HuH-7.5 (cell line): ENCODE data around the gene FOXD1.
A peak's percentile ranks its signal among the peaks of the same experiment; 100 is the strongest.
"Not testable (repeated sequence)": the region's sequence is repeated elsewhere in the genome, so short reads cannot be mapped to it uniquely, and the experiment has no call there.

Experiments used
- DNase-seq: peaks from one replicate; pipeline ENCODE4 v3.0.0; 2011; ENCODE audit warnings: low spot score

FOXD1 gene

DNA sequence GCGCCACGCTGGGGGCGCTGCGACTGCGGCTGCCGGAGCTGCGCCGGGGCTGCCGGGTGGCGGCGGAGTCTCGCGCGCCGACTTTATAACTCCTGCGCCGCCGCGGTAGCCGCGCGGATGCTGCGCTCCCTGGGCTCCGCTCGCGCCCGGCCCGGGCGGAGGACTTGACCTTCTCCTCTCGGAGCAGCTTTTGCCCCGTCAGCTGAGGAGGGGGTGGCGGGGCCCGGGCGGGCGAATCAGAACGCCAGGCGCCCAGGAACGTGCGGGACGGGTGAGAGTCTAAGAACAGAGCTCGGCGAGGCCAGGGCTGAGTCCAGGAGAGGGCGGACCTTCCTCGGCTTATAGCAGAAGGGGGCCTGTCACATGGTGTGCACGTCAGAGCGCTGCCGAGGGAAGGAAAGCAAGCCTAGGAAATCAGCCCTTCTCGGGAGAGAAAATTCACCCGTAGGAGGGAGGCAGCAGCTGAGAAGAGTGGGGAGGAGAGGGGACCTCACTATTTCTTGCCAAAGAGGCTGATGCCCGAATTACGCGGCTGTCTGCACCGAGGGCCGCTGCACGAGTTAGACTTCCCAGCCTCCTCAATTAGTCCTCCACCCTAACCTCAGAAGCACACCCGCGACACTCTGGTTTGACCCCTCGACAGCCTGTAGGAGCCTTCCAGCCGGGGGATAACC is at the start of gene FOXD1:
TSS of gene FOXD1 (minus strand) at position 315 of the 674 bp plus-strand sequence. CDS start 415 bp downstream, outside the sequence.
- DNase-seq = peak; percentile 39

DNA sequence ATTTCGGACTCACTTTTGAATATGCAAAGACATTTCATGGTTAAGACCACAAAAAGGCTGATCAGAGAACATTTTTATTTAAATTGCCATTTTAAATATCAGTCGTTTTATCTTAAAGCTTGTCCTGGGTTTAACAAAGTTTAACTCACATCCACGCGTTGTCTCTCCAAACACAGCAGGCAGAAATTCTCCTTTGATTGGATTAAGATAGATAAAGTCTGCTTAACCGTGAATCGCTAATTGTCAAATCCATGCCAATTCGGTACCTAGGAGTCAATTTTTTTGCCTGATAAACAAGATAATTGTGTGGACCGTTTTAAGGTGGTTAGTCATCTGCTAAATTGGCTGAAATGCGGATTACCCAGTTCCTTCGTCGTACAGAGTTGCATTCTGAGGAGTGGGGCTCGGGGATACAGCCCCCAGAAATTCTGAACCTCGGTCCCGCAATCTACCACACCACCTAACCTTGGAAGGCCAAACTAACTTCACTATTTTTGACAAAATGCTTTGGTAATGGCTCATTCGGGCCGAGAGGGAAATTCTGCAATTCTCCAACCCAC is 49.0 kb upstream of the FOXD1 start:
- no peak for DNase-seq

DNA sequence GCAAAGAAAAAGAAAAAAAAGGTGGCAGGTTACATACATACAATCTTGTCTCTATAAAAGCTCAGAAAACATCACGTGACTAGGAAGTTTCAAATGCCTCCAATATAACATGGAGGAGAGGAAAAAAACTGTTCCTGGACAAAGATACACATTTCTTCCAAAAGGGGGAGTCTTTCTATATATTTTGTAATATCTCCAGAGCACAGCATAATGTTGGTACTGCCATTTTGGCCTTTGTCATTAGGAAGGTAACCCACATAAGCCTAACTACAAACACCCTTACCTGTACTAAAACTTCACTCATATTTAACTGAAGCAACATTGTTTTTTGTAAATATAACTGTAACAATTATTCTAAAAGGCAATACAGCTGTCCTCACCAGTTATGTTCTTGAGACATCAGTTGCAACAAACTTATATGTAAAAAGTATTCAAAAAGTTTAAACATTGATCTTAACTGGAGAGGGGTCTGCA is 48.4 kb upstream of the FOXD1 start:
- DNase-seq = peak; percentile 36

DNA sequence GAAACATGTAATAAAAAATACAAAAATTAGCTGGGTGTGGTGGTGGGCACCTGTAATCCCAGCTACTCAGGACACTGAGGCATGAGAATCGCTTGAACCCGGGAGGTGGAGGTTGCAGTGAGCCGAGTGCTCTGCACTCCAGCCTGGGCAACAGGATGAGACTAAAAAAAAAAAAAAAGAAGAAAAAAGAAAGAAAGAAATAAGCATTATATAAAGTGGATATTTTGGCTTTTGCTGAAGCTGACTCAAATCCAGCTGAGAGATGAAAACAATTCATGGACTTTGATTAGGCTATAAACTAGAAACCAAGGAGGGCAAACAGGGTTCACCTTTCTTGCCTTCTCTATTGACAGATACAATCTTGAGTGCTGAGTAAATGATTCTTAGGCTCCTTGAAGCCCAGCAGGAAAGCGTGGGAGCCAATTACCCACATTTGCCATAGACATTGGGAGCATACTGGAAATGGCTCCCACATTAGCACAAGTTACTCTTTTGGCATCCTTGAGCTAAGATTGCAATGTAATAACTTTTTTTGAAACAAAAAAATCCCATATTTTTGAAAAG is 47.3 kb upstream of the FOXD1 start:
- no peak for DNase-seq

DNA sequence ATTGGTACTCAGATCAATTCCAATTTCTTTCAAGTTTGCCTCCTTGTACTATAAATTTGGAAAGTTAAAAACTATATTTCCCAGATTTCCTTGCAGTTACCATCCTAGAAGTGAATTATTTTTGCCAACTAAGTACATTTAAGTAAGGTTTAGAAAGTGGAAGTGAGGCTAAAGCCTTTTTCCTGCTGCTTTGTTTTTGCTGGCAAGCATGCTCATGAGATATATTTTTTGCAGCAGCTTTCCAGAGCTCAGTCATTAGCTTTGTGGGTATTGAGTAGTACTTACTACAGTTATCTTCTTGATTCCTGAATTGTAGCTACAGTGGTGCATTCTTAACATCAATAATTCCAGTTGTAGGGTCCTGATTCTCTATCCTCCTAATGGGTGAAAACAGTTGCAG is 46.1 kb upstream of the FOXD1 start:
- no peak for DNase-seq

DNA sequence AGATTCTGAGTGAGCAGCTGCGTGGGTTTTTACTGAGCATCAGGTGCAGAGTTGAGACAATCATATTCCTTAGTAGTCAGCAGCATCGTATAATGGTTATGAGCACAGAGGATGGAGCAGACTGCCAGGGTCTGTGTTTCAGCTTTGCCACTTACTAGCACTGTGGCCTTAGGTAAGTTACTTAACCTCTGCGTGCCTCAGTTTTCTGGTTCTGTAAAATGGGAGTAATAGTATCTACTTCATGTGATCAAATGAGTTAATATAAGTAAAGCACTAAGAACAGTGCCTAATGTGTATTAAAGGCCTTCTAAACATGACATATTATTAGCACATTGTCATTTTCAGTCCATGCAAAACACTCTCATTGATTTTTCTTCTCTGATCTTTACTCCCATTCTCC is 44.8 kb upstream of the FOXD1 start:
- no peak for DNase-seq

DNA sequence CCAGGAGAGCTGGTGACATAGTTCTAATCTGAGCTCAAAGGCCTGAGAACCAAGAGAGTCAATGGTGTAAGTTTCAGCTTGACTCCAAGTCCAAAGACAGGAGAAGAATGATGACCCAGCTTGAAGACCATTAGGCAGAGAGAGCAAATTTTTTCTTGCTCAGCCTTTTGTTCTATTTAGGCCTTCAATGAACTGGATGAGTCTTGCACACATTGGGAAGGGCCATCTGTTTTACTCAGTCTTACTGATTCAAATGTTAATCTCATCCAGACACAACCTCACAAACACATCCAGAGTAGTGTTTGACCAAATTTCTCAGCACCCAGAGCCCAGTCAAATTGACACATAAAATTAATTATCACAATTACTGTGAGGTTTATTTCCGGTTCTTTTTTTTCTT is 42.6 kb upstream of the FOXD1 start:
- DNase-seq = no peak

DNA sequence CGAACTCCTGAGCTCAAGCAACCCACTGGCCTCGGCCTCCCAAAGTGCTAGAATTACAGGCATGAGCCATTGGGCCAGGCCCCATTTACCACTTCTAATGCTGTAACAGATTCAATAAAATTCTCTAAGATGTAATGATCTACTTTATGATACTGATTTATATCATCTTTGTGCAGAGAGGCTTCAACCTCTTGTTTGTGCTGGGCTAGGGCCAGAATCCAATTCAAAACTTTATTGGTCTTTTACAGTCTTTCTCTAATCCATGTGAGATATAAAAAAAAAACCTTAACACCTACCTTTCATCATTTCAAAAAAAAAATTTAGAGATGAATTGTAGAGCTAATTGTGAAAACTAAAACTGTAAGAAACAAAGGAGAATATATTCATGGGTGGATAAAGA is 41.5 kb upstream of the FOXD1 start:
- no peak for DNase-seq

DNA sequence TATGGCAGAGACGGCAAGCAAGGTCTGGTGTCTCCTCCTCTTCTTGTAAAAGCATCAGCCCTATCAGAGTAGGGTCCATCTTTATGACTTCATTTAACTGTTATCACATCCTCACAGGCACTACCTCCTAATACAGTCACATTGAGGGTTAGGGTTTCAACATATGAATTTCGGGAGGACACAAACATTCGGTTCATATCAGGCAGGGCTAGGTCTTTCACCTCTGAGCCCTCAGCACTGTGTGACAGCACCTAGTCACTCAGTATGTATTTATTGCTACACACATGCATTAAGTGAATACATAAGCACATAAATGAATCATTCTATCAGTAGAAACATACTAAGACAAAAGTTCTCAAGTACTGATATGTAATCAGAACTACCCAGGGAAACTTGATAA is 40.2 kb upstream of the FOXD1 start:
- no peak for DNase-seq

DNA sequence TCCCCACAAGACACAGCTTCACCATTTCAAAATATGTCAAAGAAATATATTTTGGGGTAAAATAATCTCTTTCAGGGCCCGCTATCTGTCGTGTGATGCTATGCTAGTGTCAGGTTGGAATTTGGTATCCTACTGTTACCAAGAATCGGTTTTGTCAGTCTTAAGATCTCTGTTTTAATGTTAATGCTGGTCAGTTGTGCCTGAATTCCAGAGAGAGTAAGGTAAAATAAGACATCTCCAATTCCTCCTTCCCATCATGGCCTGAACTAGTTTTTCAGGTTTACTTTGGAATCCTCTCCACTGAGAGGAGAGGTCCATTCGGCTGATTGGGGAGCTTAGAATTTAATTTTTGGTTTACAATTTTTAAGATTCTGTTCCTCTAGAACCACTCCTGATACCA is 39.2 kb upstream of the FOXD1 start:
- DNase-seq = no peak

DNA sequence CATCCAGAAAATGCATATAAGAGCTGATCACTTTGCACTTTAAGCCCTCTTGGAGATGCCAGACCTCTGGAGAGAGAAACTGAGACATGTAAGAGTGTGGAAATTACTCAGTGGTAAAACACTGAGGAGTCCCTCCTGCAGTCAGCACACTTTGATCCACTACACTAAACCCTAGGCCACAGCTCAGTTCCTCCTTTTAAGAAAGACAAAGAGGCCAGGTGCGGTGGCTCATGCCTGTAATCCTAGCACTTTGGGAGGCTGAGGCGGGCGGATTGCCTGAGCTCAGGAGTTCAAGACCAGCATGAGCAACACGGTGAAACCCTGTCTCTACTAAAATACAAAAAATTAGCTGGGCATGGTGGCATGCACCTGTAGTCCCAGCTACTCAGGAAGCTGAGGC is 38.7 kb upstream of the FOXD1 start:
- DNase-seq = not testable (repeated sequence)

DNA sequence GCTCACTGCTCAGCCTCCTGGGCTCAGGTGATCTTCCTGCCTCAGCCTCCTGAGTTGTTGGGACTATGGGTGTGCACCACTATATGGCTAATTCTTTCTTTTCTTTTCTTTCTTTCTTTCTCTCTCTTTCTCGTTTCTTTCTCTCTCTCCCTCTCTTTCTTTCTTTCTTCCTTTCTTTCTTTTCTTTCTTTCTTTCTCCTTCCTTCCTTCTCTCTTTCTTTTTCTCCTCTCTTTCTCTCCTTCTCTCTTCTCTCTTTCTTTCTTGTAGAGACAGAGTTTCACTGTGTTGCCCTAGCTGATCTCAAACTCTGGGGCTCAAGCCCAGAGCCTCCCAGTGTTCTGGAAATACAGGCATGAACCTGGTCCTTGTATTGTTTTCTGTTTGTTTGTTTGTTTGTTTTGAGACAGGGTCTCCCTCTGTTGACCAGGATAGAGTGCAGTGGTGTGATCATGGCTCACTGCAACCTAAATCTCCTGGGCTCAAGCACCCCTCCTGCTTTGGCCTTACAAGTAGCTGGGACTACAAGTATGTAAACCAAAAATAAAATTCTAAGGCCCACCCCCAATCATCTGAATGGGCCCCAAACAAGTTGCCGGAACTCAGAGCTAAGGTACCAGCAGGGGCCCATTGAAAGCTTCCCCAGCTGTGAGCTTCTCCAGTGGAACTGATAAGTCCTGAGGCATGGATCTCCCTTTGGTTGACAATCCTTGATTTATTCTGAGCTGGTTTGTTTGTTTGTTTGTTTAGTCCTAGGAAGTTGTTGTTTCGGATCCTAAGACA is 37.7 kb upstream of the FOXD1 start:
- no peak for DNase-seq

DNA sequence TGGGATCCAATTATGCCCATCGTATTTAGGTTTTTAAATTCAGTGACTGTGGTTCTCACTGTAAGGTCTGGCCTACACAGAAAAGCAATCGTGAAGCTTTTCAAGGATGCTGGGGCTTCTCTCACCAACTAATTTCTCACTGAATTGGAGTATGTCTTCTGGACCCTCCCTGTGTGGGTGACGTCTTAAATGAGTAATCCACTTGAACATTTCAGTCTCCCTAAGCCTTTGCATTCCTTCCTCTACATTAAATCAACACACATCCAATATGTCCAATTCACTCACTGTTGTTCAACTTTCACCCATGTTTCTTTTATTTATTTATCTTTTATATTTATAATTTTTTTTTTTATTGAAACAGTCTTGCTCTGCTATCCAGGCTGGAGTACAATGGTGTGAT is 37.1 kb upstream of the FOXD1 start:
- no peak for DNase-seq

DNA sequence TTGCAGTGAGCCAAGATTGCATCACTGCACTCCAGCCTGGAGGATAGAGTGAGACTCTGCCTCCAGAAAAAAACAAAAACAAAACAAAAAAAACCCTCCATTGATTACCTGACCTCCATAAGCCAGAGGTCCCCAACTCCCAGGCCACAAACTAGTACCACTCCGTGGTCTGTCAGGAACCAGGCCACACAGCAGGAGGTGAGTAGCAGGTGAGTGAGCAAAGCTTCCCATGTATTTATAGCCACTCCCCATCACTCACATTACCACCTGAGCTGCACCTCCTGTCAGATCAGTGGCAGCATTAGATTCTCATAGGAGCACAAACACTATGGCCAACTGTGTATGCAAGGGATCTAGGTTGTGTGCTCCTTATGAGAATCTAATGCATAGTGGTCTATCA is 35.9 kb upstream of the FOXD1 start:
- DNase-seq = no peak

DNA sequence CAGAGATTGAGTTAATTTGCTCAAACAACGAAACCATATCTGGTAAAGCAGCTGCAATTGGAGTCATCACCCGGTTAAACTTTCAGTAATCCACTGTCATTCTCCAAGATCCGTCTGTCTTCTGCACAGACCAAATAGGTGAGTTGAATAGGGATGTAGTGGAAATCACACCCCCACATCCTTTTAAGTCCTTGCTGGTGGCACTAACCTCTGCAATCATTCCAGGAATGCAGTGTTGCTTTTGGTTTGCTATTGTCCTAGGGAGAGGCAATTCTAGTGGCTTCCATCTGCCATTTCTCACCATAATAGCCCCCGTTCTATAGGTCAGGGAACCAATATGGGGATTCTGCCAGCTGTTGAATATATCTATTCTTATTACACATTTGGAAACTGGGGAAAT is 35.1 kb upstream of the FOXD1 start:
- no peak for DNase-seq

DNA sequence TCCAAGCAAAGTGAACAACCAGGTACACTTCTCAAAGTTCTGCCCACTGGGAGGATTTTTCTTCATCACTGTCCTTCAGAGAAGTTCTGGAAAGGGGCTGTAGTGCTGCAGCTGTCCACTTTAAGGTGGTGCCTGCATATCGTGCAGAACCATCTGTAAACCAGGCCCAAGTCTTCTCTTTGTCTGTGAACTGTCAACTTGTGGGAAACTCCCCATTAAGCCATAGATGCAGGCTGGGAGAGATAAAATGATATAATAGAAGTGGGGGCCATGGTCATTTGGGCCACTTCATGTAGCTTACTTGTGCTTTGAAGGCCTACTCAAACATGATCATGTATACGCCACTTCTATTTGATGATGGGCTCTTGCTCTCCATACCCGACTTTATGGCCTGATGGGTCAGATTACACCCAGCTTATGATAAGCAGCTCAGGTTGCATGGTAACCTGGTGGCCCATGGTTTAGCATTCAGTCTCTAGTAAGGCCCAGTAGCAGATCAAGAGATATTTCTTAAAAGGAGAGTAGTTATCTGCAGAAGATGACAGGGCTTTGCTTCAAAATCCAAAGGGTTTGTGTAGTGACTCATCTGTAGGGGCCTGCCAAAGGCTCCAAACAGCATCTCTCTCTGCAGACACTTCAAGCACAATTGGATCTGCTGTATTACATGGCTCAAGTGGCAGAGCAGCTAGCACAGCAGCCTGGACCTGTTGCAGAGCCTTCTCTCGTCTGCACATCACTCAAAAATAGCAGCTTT is 34.0 kb upstream of the FOXD1 start:
- no peak for DNase-seq

DNA sequence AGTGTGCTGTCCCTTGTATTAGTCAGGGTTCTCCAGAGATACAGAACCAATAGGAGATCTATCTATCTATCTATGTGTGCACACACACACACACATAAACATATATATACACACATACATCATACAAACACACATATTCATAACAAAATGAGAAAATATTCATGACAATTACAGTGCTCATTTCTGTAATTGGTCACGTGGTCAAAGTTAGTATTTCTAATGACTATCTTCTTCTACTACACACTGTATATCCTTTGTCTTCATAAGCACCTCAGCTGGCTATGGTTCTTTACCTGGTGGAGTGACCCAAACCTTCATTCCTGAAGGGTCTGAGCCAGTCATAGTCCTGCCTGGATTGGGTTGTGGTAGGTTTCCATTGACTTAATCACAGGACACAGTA is 31.9 kb upstream of the FOXD1 start:
- no peak for DNase-seq

DNA sequence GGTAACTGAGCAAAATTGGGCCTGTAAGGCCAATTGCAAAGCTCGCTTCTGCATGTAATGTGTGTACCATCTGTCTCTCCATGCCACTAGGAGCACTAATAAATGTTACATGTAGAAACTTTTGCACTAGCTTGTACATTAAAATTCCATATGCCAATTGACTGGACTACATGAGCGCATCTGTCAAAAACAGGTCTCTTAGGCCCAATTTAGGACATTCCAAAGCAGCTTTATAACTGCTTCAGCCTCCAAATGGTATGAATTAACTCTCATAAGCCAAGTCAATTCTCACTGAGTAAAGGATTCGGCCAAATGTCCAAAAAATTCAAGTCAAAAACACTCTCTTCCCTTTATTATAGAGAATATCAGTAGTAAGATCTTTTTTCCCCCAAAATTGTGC is 23.5 kb upstream of the FOXD1 start:
- DNase-seq = no peak

DNA sequence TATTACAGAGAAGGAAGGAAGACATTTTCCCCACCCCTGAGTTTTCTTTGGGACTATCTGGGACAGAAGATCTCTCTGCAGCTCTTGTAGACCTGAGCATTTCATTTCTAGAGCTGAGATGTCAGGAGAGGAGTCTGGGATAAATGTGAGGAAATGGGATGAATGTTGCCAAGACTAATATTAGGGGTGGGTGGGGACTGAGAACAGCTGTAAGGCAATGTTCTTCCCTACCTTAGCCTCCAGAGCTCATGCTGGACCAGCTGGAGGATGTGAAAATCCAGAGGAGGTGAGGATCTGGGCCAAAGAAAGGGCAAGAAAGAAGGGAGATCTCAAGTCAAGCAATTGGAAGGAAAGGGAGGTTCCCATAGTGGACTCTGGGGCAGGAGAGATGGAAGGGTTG is 23.1 kb upstream of the FOXD1 start:
- no peak for DNase-seq

DNA sequence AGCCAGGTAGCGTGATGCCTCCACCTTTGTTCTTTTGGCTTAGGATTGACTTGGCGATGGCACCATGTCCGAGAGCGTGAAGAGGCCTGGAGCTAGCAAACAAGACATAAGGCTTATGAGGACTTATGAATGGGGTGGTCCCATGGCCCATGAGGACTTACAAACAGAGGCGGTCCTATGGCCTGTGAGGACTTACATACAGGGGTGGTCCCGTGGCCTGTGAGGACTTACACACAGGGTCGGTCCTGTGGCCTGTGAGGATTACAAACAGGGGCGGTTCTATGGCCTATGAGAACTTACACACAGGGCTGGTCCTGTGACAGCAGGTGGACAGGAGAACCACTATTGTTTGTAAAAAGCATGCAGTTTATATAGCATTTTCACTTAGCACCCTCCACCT is 21.3 kb upstream of the FOXD1 start:
- no peak for DNase-seq

DNA sequence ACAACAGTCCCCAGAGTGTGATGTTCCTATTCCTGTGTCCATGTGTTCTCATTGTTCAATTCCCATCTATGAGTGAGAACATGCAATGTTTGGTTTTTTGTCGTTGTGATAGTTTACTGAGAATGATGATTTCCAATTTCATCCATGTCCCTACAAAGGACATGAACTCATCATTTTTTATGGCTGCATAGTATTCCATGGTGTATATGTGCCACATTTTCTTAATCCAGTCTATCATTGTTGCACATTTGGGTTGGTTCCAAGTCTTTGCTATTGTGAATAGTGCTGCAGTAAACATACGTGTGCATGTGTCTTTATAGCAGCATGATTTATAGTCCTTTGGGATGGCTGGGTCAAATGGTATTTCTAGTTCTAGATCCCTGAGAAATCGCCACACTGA is 20.1 kb upstream of the FOXD1 start:
- not testable (repeated sequence) for DNase-seq

DNA sequence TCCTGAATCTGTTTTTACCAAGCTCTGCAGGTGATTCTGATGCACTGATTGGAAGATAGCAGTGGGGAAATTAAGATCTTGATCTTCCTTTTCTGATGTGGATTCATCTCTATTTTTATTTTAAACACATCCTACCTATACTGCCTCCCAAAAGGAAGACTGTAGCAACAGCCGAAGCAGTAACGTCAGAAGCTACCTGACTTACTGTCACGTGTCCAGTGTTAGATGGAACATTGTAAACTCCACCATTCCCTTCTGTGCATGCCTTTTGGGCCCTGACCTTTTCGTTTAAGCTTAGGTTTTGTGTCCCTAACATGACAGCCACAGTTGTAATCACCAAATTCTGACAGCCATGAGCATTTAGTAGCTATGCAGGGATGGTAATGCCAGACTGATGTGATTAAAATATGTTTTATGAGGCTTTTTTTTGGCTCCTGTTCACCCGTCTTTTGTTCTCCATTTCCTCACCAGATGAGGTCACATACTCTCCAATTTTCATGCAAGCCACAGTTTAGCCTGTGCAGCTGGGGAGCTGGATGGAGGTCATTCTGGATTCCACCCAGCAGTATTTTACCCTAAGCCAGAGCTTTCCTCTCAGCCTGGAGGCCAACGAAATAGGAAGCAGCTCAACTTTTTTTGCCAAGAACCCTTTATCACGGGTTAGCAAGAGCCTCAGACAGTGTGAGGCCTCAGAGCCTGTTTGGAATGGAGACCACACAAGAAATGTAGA is 15.6 kb upstream of the FOXD1 start:
- DNase-seq = no peak
